ENCODE measurements around the gene CYP4F8.

DNA sequence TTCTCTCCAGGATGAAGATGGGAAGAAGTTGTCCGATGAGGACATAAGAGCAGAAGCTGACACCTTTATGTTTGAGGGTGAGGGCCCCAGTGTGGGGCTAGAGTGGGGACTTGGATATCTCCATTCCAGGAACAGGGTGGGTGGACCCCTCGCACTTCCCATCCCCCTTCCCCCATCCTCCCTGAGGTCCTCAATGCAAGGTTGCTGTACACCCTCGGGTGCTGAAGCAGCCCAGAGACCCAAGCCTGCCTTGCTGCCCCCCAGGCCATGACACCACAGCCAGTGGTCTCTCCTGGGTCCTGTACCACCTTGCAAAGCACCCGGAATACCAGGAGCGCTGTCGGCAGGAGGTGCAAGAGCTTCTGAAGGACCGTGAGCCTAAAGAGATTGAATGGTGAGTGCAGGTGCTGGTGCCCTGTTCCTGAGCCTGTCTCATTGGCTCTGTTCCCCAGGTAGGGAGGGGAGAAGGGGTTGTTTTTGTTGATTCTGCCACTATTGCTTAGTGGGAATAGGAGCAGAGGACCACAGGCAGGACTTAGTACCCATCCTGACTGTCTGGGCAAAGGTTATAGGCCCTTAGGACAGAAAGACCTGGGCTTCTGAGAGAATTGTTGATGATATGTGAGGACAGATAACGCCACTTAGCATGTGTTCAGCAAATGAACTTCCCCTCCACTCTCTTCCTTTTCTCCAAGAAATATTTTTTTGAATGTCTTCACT lies 37.7 kb downstream of the CYP4F8 start:
- TF ChIP-seq, protein P1, sequence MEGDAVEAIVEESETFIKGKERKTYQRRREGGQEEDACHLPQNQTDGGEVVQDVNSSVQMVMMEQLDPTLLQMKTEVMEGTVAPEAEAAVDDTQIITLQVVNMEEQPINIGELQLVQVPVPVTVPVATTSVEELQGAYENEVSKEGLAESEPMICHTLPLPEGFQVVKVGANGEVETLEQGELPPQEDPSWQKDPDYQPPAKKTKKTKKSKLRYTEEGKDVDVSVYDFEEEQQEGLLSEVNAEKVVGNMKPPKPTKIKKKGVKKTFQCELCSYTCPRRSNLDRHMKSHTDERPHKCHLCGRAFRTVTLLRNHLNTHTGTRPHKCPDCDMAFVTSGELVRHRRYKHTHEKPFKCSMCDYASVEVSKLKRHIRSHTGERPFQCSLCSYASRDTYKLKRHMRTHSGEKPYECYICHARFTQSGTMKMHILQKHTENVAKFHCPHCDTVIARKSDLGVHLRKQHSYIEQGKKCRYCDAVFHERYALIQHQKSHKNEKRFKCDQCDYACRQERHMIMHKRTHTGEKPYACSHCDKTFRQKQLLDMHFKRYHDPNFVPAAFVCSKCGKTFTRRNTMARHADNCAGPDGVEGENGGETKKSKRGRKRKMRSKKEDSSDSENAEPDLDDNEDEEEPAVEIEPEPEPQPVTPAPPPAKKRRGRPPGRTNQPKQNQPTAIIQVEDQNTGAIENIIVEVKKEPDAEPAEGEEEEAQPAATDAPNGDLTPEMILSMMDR (IDR thresholded peaks at IDR 0.05; ENCODE audit: low read depth, low read length) = no peak
- TF ChIP-seq, protein P2, sequence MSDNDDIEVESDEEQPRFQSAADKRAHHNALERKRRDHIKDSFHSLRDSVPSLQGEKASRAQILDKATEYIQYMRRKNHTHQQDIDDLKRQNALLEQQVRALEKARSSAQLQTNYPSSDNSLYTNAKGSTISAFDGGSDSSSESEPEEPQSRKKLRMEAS (IDR thresholded peaks at IDR 0.05; ENCODE audit: low read depth, low read length) = no peak
